ENCODE data around the gene PTPN9.
"Not testable (repeated sequence)": the region's sequence is repeated elsewhere in the genome, so short reads cannot be mapped to it uniquely, and the experiment has no call there.

PTPN9 gene

DNA sequence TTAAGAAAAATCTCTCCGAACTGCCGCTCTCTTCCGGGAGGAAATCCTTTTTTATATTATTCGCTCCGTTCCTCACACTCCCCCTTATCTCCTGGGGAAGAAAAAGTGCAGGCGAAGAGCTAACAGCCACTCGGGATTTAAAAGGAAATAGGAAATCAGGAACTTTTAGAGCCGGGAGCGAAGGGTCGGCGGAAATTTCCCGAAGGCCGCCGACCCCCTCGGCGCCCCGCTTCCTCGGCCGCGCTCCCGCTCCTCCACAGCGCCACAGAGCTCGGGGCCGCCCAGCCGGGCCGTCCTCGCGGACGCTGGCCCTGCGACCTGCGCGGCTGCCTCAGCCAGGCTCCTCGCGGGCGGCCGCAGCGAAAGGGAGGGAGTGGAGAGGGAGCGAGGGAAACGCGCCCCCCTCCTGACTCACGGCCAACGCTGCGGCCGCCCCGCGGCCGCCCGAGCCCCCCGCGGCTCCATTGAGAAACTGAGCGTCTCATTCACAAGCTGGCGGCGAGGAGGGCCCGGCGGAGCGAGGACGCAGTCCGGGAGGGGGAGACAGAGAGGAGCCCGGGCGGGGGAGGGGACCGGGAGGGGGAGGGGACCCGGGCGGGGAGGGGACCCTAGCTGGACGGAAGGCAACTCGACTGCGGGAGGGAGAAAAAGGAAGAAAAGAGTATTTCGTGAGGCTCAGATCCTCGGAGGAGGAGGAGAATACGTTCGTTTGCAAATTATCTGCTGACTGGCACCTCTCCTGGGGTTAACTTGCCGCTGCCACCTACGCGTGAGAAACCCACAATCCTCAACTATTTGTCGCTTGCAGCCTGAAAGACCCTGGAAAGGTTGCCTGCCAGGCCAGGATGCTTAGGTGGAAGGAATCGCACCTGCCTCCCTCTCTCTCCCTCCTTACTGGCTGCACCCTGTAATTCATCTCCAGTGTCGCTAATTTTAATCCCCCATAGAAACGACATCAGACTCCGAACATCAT lies at the start of gene PTPN9:
Gene PTPN9, minus strand, starts transcription at position 368 of the 973 bp plus-strand sequence. CDS start 539 bp downstream, outside the sequence.
- peak; percentile 49 to 70 (median 49) for DNase-seq (ENCODE audit: low read depth in 3 of 3)

DNA sequence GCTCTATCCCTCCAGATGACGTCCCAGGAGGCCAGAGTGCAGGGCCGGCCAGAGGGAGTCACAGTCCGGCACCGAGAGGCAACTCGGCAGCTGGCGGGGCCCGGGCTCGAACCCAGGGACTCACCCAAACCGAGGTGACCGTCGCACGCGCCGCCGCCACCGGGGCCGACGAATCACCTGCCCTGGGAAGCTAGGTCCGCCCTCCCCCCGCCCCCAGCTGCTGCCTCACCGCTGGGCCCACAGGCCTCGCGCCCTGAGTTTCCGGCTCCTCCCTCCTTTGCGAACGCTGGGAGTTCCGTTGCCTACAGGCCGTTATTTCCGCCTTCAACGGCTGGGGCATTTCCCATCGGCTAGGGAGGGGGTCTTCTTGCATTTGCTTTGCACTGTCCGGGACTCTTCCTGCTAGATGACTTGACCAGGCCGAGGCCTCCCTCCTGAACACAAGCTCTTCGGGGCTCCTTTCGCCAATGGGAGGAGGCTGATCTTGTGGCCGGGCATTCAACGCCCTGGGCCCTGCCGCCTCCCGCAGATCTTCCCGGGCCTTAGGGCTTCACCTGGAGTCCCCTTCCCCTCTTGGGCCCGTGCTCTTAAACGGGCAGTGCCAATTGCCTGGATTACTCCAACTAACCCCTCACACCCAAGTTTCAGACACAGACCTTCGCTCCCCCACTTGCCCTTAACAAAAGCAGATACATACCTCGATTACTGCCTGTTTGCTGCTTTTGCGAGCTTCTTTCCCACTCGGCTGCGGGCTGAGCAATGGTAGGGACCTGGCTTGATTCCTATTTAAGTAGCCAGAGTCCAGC lies 46.6 kb upstream of the PTPN9 start, which contains the start of gene SNUPN:
Gene SNUPN, minus strand, starts transcription at position 184 of the 806 bp plus-strand sequence. CDS start 4,674 bp downstream, outside the sequence.
- peak; percentile 88 to 95 (median 90) for DNase-seq (ENCODE audit: low read depth in 3 of 3)

DNA sequence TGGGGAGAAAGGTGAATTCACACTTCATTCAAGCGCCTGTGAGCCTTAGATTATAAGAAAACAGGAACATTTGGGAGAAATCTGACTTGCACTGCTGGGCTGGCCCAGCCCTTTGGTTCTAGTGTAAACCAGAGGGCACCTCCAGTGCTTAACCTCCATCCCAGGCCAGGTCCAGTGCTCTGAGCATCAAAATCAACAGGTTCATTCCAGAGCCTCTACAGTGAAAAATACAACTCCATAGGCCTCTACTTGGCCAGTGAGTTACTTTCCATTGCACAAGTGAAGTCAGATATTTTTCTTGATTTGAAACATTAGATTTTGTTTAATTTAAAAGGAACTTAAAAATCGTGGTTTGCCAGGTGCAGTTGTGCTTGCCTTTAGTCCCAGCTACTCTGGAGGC lies 43.4 kb upstream of the PTPN9 start:
- DNase-seq (ENCODE audit: low read depth in 3 of 3), result no peak

DNA sequence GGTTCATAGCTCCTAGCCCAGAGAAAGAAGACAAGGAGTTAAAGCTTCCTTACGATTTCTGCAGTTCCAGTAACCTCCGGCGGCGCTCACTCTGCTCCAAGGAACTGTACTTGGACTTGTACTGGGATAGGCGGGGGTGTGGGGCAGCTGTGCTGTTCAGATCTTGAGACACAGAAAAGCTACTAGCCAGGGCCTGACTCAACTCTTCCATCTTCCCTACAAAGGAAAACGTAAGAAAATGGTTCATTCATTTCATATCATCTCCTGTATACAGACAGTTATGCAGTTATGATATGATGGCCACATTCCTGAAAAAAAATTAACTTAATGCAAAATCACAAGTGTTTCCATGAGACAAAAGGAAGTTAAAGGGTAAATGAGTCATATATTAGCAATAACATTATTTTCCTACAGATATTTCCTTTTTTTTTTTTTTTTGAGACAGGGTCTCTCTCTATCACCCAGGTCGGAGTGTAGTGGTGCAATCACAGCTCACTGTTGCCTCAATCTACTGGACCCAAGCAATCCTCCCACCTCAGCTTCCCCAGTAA lies 41.8 kb upstream of the PTPN9 start:
- DNase-seq (ENCODE audit: low read depth in 3 of 3), result no peak

DNA sequence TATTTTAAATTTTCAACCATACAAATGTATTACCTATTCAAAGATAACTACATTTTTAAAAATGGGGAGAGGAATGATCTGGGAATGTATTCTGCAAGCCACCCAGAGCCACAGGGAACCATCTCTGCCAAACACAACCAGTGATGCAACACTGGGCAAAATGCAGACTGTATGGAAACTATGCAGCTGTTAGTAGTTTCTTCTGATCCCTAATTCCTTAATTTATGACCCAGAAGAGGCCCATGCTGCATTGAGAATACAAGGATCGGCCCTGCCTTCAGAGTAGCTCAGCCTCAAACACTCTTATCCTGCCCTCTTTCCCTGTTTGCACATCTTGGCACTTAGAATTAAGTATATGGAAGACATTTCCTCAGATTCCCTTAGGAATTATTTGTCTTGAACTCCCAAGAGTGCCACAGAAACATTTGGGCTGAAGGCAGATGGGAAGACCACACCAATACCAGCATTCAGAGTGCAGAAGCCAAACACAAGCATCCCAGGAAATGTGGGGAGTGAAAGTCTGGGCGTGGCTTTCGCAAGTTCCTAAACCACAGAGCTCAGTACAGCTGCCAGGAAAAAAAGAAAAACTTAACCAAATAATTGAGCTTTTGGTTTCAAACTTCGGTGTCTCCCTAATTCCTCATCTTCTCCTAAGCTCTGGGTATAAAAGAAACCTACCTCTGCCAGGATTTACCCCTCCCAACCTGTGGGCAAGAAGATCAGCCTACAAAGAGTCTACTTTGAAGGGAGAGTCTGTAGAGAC lies 41.1 kb upstream of the PTPN9 start:
- DNase-seq (ENCODE audit: low read depth in 3 of 3), result no peak

DNA sequence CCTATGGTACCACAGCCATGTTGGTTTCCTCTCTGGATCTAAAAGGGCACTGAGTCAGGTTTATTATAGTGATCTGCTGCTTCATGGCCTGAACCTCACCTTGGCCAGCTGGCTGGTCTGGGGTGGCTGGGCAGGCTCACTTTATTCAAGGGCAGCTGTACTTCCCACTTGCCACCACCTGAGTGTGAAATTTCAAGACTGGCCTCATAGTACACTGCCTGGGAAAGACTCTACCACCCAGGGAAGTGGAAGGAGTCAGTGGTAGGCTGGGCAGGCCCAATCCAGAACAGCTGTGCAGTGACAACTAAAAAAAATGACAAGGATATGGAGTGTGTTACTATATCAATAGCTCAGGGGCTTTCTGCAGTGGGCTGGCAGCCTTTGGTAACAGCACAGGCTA lies 37.7 kb upstream of the PTPN9 start:
- DNase-seq (ENCODE audit: low read depth in 3 of 3), result no peak

DNA sequence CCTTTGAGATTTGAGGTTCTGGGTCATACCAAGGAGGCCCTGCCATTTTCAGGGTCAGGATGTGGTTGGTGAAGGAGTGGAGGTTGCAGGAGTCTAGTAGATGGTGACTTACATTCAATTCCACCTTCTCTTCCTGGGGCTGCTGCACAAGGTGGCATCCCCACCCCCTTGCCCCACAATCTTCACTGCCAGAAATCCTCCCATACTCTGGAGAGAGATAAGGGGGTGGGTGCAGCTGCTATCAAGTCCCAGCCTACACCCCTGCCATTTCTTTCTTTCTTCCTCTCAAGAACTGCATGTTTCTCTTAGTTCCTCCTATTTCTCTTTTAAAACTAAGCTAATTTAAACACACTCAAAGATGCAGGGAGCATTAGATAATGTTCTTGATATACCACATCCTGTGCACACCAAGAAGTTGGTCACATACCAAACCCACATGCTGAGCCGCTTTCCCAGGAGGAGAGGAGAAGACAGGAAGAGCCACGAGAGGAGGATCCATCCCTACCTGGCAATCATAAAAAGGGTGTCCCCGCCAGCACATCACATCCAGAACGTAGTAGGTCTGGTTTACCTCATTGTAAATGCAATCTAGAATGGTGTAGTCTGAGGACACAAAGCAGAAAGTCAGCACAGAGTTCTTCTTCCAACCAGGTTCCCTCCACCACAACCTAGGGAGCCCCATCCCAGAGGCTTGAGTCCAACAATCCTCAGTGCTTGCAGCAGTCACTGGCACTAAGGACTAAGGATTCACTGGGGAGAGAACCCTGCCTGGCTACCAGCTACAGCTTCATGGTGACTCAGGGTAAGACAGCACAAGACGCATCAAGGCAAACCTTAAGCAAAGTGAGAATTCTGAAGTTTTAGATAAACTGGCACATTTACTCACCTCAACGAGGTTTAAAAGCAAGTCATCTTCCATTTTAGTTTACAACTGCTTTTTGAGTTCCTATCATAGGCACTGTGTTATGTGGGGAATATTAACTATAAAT lies 27.9 kb upstream of the PTPN9 start:
- no peak for DNase-seq (ENCODE audit: low read depth in 3 of 3)

DNA sequence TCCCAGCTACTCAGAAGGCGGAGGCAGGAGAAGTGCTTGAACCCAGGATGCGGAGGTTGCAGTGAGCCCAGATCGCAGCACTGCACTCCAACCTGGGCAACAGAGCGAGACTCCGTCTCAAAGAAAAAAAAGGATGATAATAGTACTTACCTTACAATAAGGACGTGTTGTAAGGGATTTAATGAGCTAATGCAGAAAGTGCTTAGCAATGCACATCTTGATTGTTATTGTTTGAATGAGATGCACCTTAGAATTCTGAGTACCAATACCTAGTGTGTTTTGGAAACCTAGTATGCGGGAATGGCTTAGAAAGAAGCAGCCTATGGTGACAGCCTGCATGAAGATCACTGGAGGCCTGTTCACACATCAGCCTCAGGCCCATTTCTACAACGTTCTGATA lies 26.9 kb upstream of the PTPN9 start:
- no peak for DNase-seq (ENCODE audit: low read depth in 3 of 3)

DNA sequence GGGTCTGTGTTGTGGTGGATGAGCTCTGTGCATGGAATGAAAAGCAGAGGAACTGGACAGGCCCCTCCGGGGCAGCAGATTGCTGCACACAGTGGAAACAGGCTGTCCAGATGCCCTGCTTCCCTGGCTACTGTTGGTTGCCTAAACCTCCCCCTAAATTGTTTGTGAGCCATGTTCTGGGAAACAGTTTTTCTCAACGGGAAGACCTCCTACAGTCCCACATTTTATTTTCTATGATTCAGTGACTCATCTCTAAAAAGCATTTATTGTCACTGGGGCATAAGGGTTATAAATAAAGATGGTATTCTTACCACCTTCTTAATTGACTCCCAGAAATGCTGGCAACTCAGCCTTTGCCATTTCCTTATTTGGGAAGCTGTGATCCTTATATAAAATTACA lies 20.3 kb upstream of the PTPN9 start:
- DNase-seq (ENCODE audit: low read depth in 3 of 3), result no peak

DNA sequence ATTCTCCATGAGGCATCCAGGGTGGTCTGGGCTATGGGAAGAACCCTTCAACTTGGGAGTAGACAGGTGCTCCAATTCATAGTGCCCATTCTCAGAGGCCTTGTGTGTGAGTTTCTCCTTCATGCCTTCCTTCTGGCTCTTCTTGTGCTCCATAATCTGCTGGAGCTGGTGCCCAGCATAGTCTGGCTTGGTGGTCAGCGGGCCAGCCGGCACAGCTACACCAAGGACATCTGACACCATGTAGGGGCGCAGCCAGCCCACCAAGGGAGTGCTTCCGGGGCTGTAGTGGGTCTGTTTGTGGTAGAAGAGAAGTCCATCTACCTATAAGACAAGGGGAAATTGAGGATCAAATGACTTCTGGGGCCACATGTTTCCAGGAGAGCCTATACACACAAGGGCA lies 19.2 kb upstream of the PTPN9 start:
- DNase-seq (ENCODE audit: low read depth in 3 of 3), result no peak

DNA sequence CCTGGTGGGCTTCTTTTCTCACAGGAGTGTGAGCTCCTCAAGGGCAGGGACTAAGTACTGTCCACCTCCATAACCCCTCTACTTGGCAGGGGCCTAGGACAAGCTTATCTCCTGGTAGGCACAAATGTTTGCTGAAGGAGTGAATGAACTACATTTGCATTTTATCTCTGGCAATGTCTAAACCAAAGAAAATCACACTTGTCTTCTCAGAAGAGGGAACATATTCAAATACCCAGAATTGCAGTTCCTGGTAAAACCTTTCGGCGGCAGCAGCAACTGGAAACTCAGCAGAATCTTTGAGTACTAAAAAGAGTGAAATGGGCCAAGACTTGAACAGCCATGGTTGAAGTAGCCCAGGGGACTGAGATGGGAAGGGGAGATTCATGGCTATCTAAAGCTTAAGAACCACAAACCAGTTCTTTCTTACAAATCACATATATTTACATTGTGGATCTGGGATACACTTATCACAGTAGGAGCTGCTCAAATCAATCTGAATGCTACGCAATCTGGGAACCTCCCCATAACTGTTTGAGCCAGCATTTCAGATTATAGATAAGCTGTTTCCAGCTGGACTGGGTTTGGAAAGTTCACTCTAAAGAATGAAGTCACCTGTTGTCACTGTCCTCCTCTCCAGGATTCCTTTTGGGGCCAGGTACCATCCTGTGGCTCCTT lies 18.7 kb upstream of the PTPN9 start:
- no peak for DNase-seq (ENCODE audit: low read depth in 3 of 3)

DNA sequence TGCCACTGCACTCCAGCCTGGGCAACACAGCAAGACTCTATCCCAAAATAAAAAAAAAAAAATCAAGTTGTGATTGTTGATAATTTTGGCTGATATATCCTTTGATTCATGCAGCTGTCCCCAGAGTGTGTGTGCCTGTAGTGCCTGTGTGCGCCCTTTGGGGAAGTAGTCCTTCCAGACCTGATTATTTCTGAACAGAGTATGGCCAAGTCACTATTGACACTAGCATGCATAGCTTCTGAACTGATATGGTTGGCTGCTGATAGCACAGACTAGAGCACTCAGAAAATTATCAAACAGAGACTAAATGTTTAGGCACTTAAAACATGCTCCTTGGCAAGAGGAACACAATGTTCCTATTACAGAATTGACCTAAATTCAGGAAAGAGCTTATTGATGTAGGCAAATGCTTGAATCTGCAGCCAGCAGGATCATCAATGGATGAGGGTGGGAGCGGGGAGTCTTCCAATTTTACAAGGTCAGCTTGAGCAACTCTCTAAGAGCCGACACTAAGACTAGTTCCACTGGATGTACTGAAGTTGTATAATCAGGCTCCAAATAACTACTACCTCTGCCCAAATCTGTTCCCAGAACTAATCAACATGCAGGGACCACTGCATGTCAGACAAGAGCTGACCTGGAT lies 17.7 kb upstream of the PTPN9 start:
- DNase-seq (ENCODE audit: low read depth in 3 of 3), result no peak

DNA sequence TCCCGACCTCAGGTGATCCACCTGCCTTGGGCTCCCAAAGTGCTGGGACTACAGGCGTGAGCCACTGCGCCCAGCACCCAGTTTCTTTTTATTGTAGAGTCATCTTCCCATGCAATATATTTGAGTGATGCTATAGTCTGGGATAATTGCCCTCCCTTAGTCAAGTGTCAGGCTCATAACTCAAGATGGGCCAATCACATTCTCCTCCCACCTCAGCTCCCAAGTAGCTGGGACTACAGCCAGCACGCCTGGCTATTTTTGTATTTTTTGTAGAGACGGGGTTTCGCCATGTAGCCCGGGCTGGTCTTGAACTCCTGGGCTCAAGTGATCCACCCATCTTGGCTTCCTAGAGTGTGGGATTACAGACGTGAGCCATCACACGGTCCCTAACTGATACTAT lies 15.2 kb upstream of the PTPN9 start:
- DNase-seq (ENCODE audit: low read depth in 3 of 3), result no peak

DNA sequence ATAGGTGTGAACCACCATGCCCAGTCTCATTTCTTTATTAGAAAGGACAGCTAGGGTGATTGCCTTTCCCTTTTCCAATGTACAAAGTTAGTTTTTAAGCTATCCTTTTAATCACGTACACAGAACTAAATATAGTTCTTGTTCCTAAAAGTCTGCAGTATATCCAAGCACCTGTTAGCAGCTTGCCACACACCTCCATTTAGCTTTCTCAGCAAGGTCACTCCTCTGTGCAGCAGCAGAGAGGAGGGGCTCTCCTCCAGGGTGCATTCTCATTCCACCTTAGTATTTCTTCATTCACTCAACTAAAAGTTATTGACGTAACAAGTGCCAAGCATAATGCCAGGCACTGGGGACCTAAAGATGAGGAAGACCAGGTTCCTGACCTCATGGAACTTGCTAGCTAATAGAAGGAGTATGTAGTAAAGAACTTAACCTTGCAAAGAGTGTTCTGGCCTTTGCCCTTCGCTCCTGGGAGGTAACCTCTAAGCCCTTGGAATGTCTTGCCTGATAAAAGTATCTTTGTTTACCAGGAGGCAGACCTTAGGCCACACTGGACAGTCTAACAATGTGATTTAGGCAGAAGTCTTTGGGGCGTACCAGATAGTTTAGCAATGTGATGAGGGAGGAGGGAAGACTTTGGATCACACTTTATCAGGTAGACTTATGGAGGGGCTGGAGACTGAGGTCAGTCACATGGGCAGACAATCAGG lies 12.7 kb upstream of the PTPN9 start:
- no peak for DNase-seq (ENCODE audit: low read depth in 3 of 3)

DNA sequence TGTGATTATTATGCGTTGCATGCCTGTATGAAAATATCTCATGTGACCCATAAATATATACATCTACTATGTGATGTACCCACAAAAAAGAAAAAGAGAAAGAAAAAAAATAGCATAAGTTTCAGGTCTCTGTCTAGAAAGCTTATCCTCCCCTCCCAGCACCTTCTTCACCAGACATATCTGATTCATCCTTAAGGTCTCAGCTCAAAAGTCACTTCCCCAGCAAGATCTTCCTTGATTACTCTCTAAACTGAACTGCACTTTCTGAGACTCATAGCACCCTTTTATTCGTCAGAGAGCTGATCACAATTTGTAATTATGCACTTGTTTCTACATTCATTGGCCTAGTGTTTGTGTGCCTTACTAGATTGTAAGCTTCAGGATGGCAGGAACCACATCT lies 11.1 kb upstream of the PTPN9 start:
- no peak for DNase-seq (ENCODE audit: low read depth in 3 of 3)

DNA sequence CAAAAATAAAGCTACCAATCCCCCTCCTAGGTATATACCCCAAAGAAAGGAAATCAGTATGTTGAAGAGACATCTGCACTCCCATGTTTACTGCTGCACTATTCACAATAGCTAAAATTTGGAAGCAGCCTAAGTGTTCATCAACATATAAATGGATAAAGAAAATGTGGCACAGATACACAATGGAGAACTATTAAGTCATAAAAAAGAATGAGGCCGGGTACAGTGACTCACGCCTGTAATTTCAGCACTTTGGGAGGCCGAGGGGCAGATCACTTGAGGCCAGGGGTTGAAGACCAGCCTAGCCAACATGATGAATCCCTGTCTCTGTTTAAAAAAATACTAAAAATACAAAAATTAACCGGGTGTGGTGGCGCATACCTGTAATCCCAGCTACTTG lies 10.0 kb upstream of the PTPN9 start:
- DNase-seq (ENCODE audit: low read depth in 3 of 3), result no peak

DNA sequence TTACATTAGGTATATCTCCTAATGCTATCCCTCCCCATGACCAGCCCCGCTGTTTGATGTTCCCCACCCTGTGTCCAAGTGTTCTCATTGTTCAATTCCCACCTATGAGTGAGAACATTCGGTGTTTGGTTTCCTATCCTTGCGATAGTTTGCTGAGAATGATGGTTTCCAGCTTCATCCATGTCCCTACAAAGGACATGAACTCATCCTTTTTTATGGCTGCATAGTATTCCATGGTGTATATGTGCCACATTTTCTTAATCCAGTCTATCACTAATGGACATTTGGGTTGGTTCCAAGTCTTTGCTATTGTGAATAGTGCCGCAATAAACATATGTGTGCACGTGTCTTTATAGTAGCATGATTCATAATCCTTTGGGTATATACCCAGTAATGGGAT lies 7.3 kb upstream of the PTPN9 start:
- not testable (repeated sequence) for DNase-seq (ENCODE audit: low read depth in 3 of 3)

DNA sequence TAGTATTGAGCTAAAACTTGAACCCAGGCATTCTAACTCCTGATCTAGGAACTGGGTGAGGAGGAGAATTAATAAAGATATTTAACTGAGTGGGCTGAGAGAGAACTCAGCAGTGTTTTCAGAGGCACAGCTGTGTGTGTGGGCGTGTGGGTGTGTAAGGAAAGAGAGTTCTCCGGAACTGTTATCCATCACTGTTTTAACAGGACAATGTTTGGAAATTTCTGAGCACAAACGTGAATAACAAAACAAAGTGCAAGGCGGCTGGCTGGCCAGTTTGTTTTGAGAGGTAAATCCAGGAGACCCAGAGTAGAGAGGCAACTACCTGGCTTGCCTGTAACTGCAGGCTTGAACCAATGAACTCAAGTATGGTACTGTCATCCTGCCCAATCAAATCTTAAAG lies 5.0 kb upstream of the PTPN9 start:
- DNase-seq (ENCODE audit: low read depth in 3 of 3), result no peak

DNA sequence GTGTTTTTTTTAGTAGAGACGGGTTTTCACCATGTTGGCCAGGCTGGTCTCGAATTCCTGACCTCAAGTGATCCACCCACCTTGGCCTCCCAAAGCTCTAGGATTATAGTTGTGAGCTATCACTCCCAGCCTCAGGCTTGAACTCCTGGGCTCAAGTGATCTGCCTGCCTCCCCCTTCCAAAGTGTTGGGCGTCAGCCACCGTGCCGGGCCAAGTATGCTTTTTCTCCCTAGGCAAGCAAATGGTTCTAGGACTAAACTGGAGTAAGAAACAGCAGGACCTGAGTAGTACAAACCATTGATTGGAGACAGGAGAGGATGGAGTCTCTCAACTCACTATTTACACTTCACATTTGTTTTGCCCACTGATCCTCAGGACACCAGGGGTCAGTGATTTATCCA lies 4.6 kb upstream of the PTPN9 start:
- no peak for DNase-seq (ENCODE audit: low read depth in 3 of 3)

Data from stimulated activated CD4-positive, alpha-beta T cell treated with anti-CD3 and anti-CD28 coated beads, TNF-alpha, amount 100 ng/mL, for 24 hours (primary cell).